GM12865 (cell line): ENCODE data around the gene RBM33.

Experiments used
- DNase-seq: peaks from one replicate; pipeline ENCODE4 v3.0.0; 2010; ENCODE audit warnings: low read depth
- H3K4me3 ChIP-seq: 2 replicates; pipeline ENCODE4 v1.5.1; 2011; ENCODE audit warnings: mild to moderate bottlenecking, low read depth, low read length, control low read depth
- TF ChIP-seq, protein P1 (sequence below): IDR thresholded peaks from 2 replicates; pipeline ENCODE4 v1.5.1; 2011; ENCODE audit warnings: low read length, control low read depth, low read depth, inconsistent platforms; ENCODE audit not compliant: insufficient read depth; ENCODE audit errors: missing control alignments

Gene RBM33

GRCh38 chr7:155669717-155670505 lies 25.4 kb downstream of the RBM33 start:
- TF ChIP-seq, protein P1, sequence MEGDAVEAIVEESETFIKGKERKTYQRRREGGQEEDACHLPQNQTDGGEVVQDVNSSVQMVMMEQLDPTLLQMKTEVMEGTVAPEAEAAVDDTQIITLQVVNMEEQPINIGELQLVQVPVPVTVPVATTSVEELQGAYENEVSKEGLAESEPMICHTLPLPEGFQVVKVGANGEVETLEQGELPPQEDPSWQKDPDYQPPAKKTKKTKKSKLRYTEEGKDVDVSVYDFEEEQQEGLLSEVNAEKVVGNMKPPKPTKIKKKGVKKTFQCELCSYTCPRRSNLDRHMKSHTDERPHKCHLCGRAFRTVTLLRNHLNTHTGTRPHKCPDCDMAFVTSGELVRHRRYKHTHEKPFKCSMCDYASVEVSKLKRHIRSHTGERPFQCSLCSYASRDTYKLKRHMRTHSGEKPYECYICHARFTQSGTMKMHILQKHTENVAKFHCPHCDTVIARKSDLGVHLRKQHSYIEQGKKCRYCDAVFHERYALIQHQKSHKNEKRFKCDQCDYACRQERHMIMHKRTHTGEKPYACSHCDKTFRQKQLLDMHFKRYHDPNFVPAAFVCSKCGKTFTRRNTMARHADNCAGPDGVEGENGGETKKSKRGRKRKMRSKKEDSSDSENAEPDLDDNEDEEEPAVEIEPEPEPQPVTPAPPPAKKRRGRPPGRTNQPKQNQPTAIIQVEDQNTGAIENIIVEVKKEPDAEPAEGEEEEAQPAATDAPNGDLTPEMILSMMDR, result no peak
- no peak for DNase-seq
- H3K4me3 ChIP-seq, result no peak overlapping the region

DNA sequence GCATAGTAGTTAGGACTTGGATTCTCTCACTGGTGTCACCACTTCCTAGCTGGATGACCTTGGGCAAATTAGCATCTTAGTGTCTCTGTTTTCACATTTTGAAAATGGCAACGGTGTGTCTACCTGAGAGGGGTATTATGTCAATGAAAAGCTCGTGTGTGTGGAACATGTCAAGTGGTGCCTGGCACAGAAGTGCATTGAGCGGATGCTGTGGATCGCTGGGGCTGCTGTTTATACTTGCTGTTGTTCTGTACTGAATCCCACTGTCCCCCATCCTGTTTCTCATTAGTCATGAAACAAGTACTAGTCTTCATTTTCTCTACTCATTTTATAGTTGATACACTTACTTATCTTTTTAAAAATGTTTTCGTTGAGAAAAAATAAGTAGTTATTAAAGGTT lies 26.1 kb downstream of the RBM33 start:
- no peak overlapping the region for H3K4me3 ChIP-seq
- TF ChIP-seq, protein P1, result no peak
- DNase-seq, result no peak

- TF ChIP-seq, protein P1, result no peak
- DNase-seq, result no peak
- H3K4me3 ChIP-seq, result no peak overlapping the region
Measured at GRCh38 chr7:155674556-155674955, 30.1 kb downstream of the RBM33 start.

GRCh38 chr7:155676052-155676451 lies 31.6 kb downstream of the RBM33 start:
- no peak overlapping the region for H3K4me3 ChIP-seq
- TF ChIP-seq, protein P1, result no peak
- no peak for DNase-seq

- DNase-seq, result no peak
- TF ChIP-seq, protein P1, result no peak
- H3K4me3 ChIP-seq, result no peak overlapping the region
Measured at GRCh38 chr7:155677688-155678087, 33.2 kb downstream of the RBM33 start.

GRCh38 chr7:155680124-155680523 lies 35.7 kb downstream of the RBM33 start:
- no peak overlapping the region for H3K4me3 ChIP-seq
- no peak for DNase-seq
- TF ChIP-seq, protein P1, result no peak

DNA sequence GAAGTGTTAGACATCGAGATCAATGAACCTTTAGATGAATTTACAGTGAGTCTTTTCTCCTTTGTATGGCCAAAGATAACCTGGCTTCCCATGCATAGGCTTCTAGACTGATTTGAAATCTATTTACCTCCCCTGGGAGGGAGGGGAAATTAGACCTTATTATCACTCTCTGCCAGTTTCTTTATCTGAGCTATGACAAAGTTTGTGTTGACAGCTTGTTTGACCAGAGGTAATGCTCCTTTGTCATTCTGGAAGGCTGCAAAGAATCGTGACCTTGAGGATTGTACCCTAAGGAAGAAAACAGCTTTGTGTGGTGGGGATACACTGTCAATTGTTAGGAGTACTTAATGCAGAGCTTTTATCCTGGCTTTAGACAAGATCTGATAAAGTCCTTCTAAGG lies 36.4 kb downstream of the RBM33 start:
- TF ChIP-seq, protein P1, result no peak
- no peak for DNase-seq
- no peak overlapping the region for H3K4me3 ChIP-seq
